Heart left ventricle (tissue), 13 donors: ENCODE data around the gene PTCD1.

ENCODE experiments used
- POLR2A ChIP-seq, 2 donors: fragments of 450-650 bp; IDR thresholded peaks; one replicate each; pipeline ENCODE4 v1.6.1; 2017; ENCODE audit warnings: antibody characterized with exemption in 2 of 2, mild to moderate bottlenecking in 2 of 2, moderate library complexity in 2 of 2
- TF ChIP-seq, protein P1 (sequence below), 12 donors: fragments of 200-600 bp; sonication (generic) in 4 of 12; IDR thresholded peaks; one replicate each; pipeline versions ENCODE4 v1.5.0 to v1.8.0; 2018 to 2022; ENCODE audit warnings: antibody characterized with exemption in 12 of 12, mild to moderate bottlenecking in 5 of 12
- donor health status: ischemic (EF 13 %, LVEDD 7.1; RV severe dilation, severe dysfunction).
- donor health status: DM: no; HTN: yes; CAD: no.
- donor health status: DM: no; HTN: no; CAD: no.
- donor health status: ischemic (EF 25% LVEDD 6.9; RV normal size, moderate dysfunction).
- donor health status: ischemic (EF 25% LVEDD 5.7; RV mildly dilated, moderate dysfunction).
- donor health status: ischemic (EF 35%, LVEDD 5.7; RV mildly dilated, moderate dysfunction).
- donor health status: nonischemic (EF 11% LVEDD 7.7; RV severe dilation, severe dysfunction).
- donor health status: DM: yes; HTN: yes; CAD: no.
- donor health status: PGD.
- donor health status: ischemic (EF 29% LVEDD 5.4; RV normal size, mild dysfunction).
- donor health status: nonischemic (EF 23%, LVEDD 6.1; RV moderate dilation, normal function).

DNA sequence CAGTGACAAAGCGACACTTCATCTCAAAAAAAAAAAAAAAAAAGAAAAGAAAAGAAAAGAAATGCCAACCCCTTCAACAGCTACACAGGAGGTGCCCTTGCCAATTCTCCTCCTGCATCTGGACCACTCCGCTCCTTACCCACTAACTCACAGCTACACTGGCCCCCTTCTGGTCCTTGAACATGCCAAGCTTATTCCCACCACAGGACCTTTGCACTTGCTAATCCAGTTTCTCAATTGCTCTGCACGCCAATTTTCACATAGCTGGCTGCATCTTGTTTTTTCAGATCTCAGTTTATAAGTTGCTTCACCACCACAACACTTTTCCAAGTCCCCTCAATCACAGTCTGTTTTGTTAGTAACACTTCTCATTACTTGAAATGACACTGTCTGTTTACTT lies 35.7 kb downstream of the PTCD1 start:
- TF ChIP-seq, protein P1, sequence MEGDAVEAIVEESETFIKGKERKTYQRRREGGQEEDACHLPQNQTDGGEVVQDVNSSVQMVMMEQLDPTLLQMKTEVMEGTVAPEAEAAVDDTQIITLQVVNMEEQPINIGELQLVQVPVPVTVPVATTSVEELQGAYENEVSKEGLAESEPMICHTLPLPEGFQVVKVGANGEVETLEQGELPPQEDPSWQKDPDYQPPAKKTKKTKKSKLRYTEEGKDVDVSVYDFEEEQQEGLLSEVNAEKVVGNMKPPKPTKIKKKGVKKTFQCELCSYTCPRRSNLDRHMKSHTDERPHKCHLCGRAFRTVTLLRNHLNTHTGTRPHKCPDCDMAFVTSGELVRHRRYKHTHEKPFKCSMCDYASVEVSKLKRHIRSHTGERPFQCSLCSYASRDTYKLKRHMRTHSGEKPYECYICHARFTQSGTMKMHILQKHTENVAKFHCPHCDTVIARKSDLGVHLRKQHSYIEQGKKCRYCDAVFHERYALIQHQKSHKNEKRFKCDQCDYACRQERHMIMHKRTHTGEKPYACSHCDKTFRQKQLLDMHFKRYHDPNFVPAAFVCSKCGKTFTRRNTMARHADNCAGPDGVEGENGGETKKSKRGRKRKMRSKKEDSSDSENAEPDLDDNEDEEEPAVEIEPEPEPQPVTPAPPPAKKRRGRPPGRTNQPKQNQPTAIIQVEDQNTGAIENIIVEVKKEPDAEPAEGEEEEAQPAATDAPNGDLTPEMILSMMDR (IDR thresholded peaks at IDR 0.05): no peak
- no peak for TF ChIP-seq POLR2A (IDR thresholded peaks at IDR 0.05)
